Measurements from ENCODE around the gene RPL29.

DNA sequence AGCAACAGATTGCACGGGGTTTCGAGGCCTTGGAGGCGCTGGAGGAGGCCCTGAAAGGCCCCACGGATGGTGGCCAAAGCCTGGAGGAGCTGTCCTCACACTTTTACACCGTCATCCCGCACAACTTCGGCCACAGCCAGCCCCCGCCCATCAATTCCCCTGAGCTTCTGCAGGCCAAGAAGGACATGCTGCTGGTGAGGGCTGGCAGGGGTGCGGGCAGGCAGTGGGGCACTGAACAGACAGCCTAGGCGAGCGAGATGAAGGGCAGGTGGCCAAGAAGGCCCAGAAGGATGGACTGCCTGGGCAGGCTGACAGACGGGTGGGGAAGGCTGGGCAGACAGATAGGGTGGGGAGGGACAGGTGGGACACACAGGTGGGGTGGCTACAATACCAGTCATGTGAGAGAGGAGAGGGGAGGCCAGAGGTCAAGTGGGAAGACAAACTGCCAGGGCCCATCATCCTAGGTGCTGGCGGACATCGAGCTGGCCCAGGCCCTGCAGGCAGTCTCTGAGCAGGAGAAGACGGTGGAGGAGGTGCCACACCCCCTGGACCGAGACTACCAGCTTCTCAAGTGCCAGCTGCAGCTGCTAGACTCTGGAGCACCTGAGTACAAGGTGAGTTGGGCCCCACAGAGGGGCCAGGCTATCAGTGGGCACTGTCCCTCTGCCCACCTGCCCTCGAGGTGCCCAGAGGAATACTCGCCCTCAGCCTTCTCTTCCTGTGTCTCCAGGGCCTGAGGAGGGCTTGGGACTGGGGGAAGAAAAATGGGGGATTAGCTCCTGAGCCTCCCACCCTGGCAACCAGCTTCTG lies 50.5 kb downstream of the RPL29 start:
- TF ChIP-seq, protein P1, sequence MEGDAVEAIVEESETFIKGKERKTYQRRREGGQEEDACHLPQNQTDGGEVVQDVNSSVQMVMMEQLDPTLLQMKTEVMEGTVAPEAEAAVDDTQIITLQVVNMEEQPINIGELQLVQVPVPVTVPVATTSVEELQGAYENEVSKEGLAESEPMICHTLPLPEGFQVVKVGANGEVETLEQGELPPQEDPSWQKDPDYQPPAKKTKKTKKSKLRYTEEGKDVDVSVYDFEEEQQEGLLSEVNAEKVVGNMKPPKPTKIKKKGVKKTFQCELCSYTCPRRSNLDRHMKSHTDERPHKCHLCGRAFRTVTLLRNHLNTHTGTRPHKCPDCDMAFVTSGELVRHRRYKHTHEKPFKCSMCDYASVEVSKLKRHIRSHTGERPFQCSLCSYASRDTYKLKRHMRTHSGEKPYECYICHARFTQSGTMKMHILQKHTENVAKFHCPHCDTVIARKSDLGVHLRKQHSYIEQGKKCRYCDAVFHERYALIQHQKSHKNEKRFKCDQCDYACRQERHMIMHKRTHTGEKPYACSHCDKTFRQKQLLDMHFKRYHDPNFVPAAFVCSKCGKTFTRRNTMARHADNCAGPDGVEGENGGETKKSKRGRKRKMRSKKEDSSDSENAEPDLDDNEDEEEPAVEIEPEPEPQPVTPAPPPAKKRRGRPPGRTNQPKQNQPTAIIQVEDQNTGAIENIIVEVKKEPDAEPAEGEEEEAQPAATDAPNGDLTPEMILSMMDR (IDR thresholded peaks at IDR 0.05), result no peak
- TF ChIP-seq POLR2AphosphoS5 (IDR thresholded peaks at IDR 0.05) (no peak), POLR2A (IDR thresholded peaks at IDR 0.05) (no peak)

All from upper lobe of left lung (tissue), 4 donors.